AG09319 (cell line): ENCODE data around the gene AGBL1.

Experiments used
- DNase-seq: peaks from one replicate; pipeline ENCODE4 v3.0.0-alpha.2; 2010; ENCODE audit warnings: low read depth; ENCODE audit errors: extremely low read depth
- CTCF ChIP-seq: IDR thresholded peaks from 2 replicates; pipeline ENCODE4 v1.5.1; 2011; ENCODE audit warnings: low read depth, mild to moderate bottlenecking, inconsistent platforms, low read length, moderate library complexity

Gene AGBL1

GRCh38 chr15:86063356-86064095 is 16.1 kb upstream of the AGBL1 start:
- no peak for DNase-seq
- TF ChIP-seq CTCF, result no peak

- DNase-seq, result no peak
- TF ChIP-seq CTCF, result no peak
Observed at GRCh38 chr15:86064326-86064725, 15.3 kb upstream of the AGBL1 start.

- TF ChIP-seq CTCF, result no peak
- DNase-seq, result no peak
Observed at GRCh38 chr15:86066174-86066834, 13.4 kb upstream of the AGBL1 start.

GRCh38 chr15:86073281-86073680 is 6.4 kb upstream of the AGBL1 start:
- no peak for TF ChIP-seq CTCF

GRCh38 chr15:86076468-86076867 is 3.2 kb upstream of the AGBL1 start:
- TF ChIP-seq CTCF, result no peak
- no peak for DNase-seq

More at GRCh38 chr15:86073281-86073680, 6.4 kb upstream of the AGBL1 start:
- DNase-seq, result no peak

GRCh38 chr15:86077070-86077469 is 2.6 kb upstream of the AGBL1 start:
- no peak for DNase-seq
- no peak for TF ChIP-seq CTCF

GRCh38 chr15:86080302-86080701 is 631 bp downstream of the AGBL1 start:
- no peak for TF ChIP-seq CTCF
- no peak for DNase-seq
